HuH-7 (cell line): ENCODE measurements around the gene UBASH3B.
"Not testable (repeated sequence)": the region's sequence is repeated elsewhere in the genome, so short reads cannot be mapped to it uniquely, and the experiment has no call there.

Experiments
- DNase-seq: peaks from one replicate; pipeline ENCODE4 v3.0.0; 2011; ENCODE audit warnings: low spot score

The UBASH3B gene

DNA sequence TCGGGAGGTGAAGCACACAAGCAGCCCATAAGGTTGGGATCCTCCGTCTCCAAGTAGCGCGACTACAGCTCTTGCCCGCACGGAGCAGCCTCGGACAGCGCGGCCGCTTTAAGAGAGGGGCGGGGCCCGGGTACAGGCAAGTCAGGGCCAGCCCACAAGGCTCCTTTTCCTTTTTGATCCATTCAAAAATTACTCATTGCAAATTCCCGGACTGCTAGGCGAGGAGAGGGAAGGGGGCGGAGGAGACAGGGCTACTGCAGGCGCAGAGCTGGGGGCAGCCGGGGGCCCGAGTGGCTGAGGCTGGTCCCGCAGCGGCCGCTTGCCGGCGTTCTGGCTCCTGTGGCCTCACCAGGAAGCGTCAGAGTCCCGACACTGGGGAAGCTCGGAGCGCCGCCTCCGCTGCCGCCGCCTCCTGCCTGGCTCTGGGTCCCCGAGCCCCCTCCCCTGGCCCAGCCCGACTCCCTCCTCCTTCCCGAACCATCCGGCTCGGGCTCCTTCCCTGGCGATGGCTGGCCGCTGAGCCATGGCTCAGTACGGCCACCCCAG lies at the start of gene UBASH3B:
TSS of gene UBASH3B (plus strand) at position 196 of the 546 bp plus-strand sequence. CDS start at position 524, 328 bp downstream.
- DNase-seq: peak; percentile 58

GRCh38 chr11:122607162-122607561 lies 48.4 kb upstream of the UBASH3B start:
- DNase-seq: not testable (repeated sequence)

GRCh38 chr11:122612123-122612824 lies 43.2 kb upstream of the UBASH3B start:
- DNase-seq: no peak

GRCh38 chr11:122616718-122617117 lies 38.8 kb upstream of the UBASH3B start:
- DNase-seq: no peak

GRCh38 chr11:122617297-122617696 lies 38.2 kb upstream of the UBASH3B start:
- no peak for DNase-seq

DNA sequence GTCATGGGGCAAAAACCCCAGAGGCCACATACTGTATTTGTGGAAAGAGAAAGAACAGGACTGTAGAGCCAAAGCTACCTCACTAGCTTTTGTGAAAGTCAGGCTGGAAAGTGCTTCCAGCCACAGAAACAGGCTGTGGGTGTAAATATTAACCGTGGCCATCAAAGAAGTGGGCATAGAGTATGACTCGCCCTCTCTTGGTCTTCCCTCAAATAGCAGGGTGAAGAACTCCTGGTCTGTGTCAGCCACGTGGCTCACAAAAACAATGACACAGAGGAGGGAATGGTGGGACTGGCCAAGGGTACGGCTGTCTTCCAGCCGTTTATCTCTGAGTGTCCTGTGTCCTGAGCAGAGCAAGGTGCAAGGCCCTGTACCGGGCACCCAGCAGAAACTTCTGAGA lies 37.6 kb upstream of the UBASH3B start:
- DNase-seq: no peak

GRCh38 chr11:122618927-122619326 lies 36.6 kb upstream of the UBASH3B start:
- DNase-seq: no peak

GRCh38 chr11:122619757-122620156 lies 35.8 kb upstream of the UBASH3B start:
- DNase-seq: no peak

DNA sequence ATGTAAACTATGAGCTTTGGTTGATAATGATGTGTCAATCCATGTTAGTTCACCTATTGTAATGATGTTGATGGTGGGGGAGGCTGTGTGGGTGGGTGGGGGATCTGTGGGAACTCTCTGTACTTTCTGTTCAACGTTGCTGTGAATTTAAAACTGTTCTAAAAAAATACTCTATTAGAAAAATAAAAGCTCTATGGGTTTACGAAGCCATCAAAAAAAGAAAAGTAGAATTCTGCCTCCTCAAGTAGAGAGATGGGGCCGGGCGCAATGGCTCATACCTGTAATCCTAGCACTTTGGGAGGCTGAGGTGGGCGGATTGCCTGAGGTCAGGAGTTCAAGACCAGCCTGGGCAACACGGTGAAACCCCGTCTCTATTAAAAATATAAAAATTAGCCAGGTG lies 30.0 kb upstream of the UBASH3B start:
- not testable (repeated sequence) for DNase-seq

DNA sequence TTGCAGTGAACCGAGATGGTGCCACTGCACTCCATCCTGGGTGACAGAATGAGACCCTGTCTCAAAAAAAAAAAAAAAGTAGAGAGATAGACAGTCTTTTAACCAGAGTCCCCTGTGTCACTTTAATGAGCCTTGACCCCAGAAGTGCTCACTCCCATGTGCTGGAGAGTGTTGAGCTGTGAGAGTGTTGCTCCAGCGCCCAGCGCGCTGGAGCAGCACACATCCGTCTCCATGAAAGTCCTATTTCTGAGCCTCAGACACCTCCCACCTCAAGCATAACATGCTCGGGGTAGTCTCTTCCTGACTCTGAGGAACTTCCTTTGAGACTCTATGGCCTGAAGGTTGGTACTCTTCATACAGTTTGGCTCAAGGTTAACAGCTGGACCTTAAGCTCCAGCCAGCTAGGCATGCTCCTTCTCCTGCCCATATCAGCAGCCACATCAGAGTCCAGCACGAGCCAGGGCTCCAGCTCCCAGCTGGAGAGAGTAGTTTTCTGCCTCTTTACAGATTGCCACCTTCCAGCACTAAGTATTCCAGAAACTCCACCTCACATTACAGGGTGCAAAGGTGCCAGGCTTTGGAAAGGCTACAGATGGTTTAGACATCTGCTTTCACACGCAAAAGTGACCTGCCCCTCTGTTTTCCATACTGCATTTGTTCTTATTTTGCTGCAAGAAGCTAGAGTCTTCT lies 29.4 kb upstream of the UBASH3B start:
- no peak for DNase-seq

GRCh38 chr11:122627745-122628144 lies 27.8 kb upstream of the UBASH3B start:
- DNase-seq: no peak

GRCh38 chr11:122628810-122629555 lies 26.5 kb upstream of the UBASH3B start:
- peak; percentile 57 for DNase-seq

- no peak for DNase-seq
These were observed 23.2 kb upstream of the UBASH3B start for GRCh38 chr11:122632181-122632824.

DNA sequence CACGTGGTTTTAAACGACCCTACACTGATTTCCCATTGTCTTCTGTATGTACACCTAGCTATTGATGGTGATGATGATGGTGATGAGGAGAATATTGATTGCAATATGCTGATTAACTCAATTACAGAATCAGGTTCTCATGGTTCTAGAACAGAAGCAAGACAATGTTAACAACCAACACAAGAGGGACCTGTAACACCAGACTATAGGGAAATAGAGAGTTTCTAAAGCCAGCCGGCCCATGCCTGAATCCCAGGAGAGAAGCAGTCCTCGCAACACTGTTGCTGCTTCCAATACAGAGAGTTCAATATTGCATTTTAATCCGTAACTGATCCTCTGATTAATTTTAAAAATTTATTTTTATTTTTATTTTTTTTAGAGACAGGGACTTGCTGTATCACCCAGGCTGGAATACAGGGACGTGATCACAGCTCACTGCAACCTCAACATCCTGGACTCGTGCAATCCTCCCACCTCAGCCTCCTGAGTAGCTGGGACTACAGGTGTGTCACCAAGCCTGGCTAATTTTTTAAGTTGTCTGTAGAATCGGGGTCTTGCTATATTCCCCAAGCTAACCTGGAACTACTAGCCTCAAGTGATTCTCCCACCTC lies 22.2 kb upstream of the UBASH3B start:
- no peak for DNase-seq

DNA sequence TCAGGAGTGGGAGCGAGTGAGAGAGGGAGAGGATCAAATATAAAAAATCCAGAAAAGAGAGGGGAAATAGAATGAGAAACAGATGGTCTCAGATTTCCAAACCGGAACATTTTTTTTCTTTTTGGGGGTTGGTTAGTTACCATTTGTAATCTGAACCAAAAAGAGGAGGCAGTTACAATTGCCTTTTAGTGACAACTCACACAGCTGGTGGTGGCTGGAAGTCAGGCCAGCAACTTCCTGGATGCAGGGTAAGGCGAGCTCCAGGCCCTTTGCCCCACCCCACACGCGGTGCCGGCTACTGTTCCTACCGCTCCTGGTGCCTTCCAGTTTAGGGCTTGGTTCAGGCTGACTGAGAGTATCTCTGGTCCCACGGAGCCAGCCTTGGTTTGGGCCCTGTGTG lies 21.0 kb upstream of the UBASH3B start:
- DNase-seq: no peak

DNA sequence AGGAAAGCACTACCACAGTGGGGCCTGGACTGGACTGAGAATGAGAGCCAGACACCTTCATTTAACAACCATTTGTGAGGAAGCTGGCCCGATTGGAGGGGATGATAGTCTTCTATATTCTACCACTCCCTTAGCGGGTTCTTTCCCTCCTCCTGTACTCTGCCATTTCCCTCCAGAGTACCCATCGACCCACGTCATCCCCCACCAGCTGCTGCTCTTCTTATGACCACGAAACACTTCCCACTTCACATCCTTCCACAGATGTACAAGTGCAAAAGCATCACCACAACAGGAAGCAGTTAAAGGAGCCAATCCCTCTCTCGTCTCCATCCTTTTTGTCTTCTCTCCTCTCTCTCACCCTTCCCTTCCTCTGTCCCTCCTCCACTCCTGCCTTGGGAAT lies 18.0 kb upstream of the UBASH3B start:
- DNase-seq: no peak

- no peak for DNase-seq
These were observed 13.0 kb upstream of the UBASH3B start for GRCh38 chr11:122642472-122642922.

- DNase-seq: no peak
These were observed 12.6 kb upstream of the UBASH3B start for GRCh38 chr11:122642971-122643370.

DNA sequence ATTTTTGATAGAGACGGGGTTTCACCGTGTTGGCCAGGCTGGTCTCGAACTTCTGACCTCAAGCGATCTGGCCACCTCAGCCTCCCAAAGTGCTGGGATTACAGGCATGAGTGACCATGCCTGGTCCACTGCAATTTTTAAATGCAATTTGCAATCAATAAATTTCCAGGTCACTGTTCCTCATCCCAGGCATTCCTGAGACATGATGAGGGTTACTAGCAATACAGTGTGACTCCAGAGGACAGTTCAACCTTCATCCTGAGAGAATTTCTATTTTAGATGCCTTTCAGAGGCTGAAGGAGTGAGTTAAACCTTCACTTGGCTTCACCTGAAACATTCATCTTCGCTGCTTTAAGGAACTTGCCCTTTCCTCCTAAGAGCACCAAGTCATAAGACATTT lies 9.7 kb upstream of the UBASH3B start:
- no peak for DNase-seq

DNA sequence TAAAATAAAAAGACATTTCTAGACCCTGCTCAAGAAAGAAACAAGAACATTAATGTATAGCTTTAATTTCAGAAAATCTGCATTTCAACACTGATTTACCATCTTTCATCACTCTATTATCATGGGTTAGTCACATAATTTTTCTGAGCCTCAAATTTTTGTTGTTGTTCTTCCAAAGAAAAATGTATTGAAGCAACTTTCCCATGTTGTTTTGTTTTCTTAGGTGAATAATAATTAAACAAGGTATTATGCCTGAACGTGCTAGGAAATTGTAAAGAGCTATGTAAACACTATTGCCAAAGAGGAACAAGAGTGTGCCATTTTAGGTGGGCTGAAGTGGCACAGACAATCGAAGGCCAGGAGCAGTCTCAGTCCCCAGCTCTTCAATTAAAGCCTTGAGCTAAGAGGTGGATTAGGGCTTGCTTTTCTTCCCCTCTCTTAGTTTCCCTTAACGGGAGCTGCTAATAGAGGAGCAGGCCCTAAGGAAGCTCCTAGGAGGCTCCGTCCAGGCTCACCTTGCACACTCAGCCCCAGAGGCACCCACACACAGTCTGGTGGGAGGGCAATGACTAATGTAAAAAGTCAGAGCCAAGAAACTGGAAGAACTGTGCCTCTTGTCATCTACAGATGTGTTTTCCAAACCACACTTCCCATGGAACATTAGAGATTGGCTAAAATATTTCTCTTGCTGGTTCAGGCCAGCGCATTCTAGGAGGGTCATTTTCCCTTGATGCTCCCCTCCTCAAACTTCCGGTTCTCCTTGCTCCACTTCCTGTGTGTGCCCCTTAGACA lies 8.8 kb upstream of the UBASH3B start:
- no peak for DNase-seq
